HCT116 (cell line): ENCODE data around the gene HOXB2. TPM values are rescaled to one million over a fixed set of nuclear protein-coding genes. Genes with fewer than 3 reads are reported as not detected.

Experiments used
- ATAC-seq: fragments of 200-7000 bp; cut with Tn5 transposase; 2 replicates; pipeline ENCODE4 v1.9.1; 2020; ENCODE audit warnings: mild to moderate bottlenecking, moderate library complexity
- BruUV-seq: library from RNA; stranded (reverse); fragments of 400-500 nt; replicated peaks from 2 replicates; lab custom pipeline; 2021; lab: Mats Ljungman, UMichigan
- CTCF ChIA-PET: fragments of 300-600 bp; sonication (Branson Sonifier 250); formaldehyde crosslinking; loops from one replicate; lab custom pipeline; 2021; ENCODE audit warnings: antibody characterized with exemption; lab: Charles Lee
- POLR2A ChIA-PET: fragments of 300-600, 350-600 bp; sonication (Branson Sonifier 250); formaldehyde crosslinking; loops from one replicate; lab custom pipeline; 2021; ENCODE audit warnings: antibody characterized with exemption; lab: Charles Lee
- RAD21 ChIA-PET, 2 experiments: fragments of 300-600 bp; sonication (Branson Sonifier 250); formaldehyde crosslinking; loops; one replicate each; lab custom pipeline; 2023; ENCODE audit warnings: low total read pairs in 2 of 2; ENCODE audit not compliant: uncharacterized antibody in 2 of 2, unreplicated experiment in 2 of 2, low non-redundant PET in 1 of 2; lab: Charles Lee
- DNase-seq: peaks from one replicate; pipeline ENCODE4 v3.0.0-alpha.2; 2010; ENCODE audit warnings: low read depth, low spot score
- H2AFZ ChIP-seq: fragments of 200-600 bp; shearing (Covaris generic), sonication (generic); 2 replicates; pipeline ENCODE4 v1.6.1; 2017; ENCODE audit warnings: low read depth, mixed run types, mixed read lengths, antibody characterized with exemption, low read length; ENCODE audit not compliant: poor library complexity, severe bottlenecking
- H3K27ac ChIP-seq: 2 replicates; pipeline ENCODE4 v1.5.1; 2012; ENCODE audit warnings: low read depth, low read length
- H3K27me3 ChIP-seq: fragments of 200-600 bp; sonication (generic); 2 replicates; pipeline ENCODE4 v1.6.1; 2016; ENCODE audit warnings: mixed run types, low read length, mixed read lengths; ENCODE audit not compliant: insufficient read depth
- H3K36me3 ChIP-seq, 2 experiments: fragments of 200-500 bp in 1 of 2; fragments of 200-600 bp in 1 of 2; sonication (Bioruptor generic) in 1 of 2; sonication (generic) in 1 of 2; 2 replicates each; pipeline versions ENCODE4 v1.5.1 to v1.6.1; 2014 to 2016; ENCODE audit warnings: low read length in 2 of 2, inconsistent platforms in 1 of 2, mixed read lengths in 1 of 2, mixed run types in 1 of 2; ENCODE audit not compliant: insufficient read depth in 2 of 2, control insufficient read depth in 1 of 2
- H3K4me1 ChIP-seq, 2 experiments: fragments of 200-600 bp in 1 of 2; sonication (generic) in 1 of 2; 2 replicates each; pipeline versions ENCODE4 v1.5.1 to v1.6.1; 2012 to 2017; ENCODE audit warnings: low read length in 2 of 2, inconsistent platforms in 1 of 2, mild to moderate bottlenecking in 1 of 2, mixed read lengths in 1 of 2, mixed run types in 1 of 2, moderate library complexity in 1 of 2; ENCODE audit not compliant: insufficient read depth in 2 of 2, control insufficient read depth in 1 of 2
- H3K4me2 ChIP-seq: fragments of 200-600 bp; sonication (generic); 2 replicates; pipeline ENCODE4 v1.6.1; 2017; ENCODE audit warnings: mixed run types, low read length, mixed read lengths
- H3K4me3 ChIP-seq, 2 experiments: fragments of 200-600 bp in 1 of 2; sonication (generic) in 1 of 2; replicated peaks in 1 of 2; 2 replicates each; pipeline ENCODE4 v1.5.1; 2011 to 2016; ENCODE audit warnings: low read length in 2 of 2, control low read depth in 1 of 2, low read depth in 1 of 2, mild to moderate bottlenecking in 1 of 2, mixed read lengths in 1 of 2, mixed run types in 1 of 2
- H3K79me2 ChIP-seq: fragments of 200-600 bp; sonication (generic); 2 replicates; pipeline ENCODE4 v1.6.1; 2017; ENCODE audit warnings: mild to moderate bottlenecking, mixed run types, low read length, moderate library complexity, mixed read lengths; ENCODE audit not compliant: insufficient read depth
- H3K9ac ChIP-seq: fragments of 200-600 bp; sonication (generic); 2 replicates; pipeline ENCODE4 v1.6.1; 2016; ENCODE audit warnings: low read length, mixed read lengths
- H3K9me2 ChIP-seq: fragments of 200-600 bp; sonication (generic), shearing (Covaris generic); 2 replicates; pipeline ENCODE4 v1.6.1; 2017; ENCODE audit warnings: mixed run types, mild to moderate bottlenecking, moderate library complexity; ENCODE audit not compliant: insufficient read depth
- H3K9me3 ChIP-seq, 2 experiments: fragments of 200-500 bp in 1 of 2; fragments of 200-600 bp in 1 of 2; sonication (Bioruptor generic) in 1 of 2; sonication (generic) in 1 of 2; 2 replicates each; pipeline ENCODE4 v1.6.1; 2014 to 2017; ENCODE audit warnings: low read length in 2 of 2, mixed read lengths in 2 of 2, inconsistent platforms in 1 of 2, low read depth in 1 of 2, mild to moderate bottlenecking in 1 of 2, mixed run types in 1 of 2, moderate library complexity in 1 of 2; ENCODE audit not compliant: control insufficient read depth in 1 of 2, insufficient read depth in 1 of 2
- H4K20me1 ChIP-seq: fragments of 200-600 bp; sonication (generic), shearing (Covaris generic); 2 replicates; pipeline ENCODE4 v1.6.1; 2017; ENCODE audit warnings: mixed run types, mild to moderate bottlenecking, moderate library complexity; ENCODE audit not compliant: insufficient read depth
- CBX3 ChIP-seq: IDR thresholded peaks from 2 replicates; pipeline ENCODE4 v1.6.1; 2012; ENCODE audit warnings: low read depth
- CEBPB ChIP-seq: IDR thresholded peaks from 2 replicates; pipeline ENCODE4 v1.6.1; 2012; ENCODE audit warnings: low read depth
- CTCF ChIP-seq, 3 experiments: fragments of 200-600 bp in 1 of 3; sonication (generic) in 1 of 3; IDR thresholded peaks in 2 of 3; conservative IDR thresholded peaks in 1 of 3; 2 replicates each; pipeline ENCODE4 v1.5.1; 2012 to 2017; ENCODE audit warnings: low read depth in 2 of 3, low read length in 2 of 3, antibody characterized with exemption in 1 of 3, borderline replicate concordance in 1 of 3, control low read depth in 1 of 3, mild to moderate bottlenecking in 1 of 3, mixed read lengths in 1 of 3, mixed run types in 1 of 3, moderate library complexity in 1 of 3; ENCODE audit not compliant: insufficient read depth in 1 of 3
- EZH2phosphoT487 ChIP-seq: fragments of 200-600 bp; IDR thresholded peaks from 2 replicates; pipeline ENCODE4 v1.6.1; 2018; ENCODE audit warnings: antibody characterized with exemption, borderline replicate concordance
- FOSL1 ChIP-seq: IDR thresholded peaks from 2 replicates; pipeline ENCODE4 v1.6.1; 2012; ENCODE audit warnings: low read depth
- JUND ChIP-seq: IDR thresholded peaks from 2 replicates; pipeline ENCODE4 v1.6.1; 2012
- REST ChIP-seq: IDR thresholded peaks from 2 replicates; pipeline ENCODE4 v1.6.1; 2012; ENCODE audit warnings: low read depth
- SRF ChIP-seq: IDR thresholded peaks from 2 replicates; pipeline ENCODE4 v1.6.1; 2012; ENCODE audit warnings: low read depth
- TCF7L2 ChIP-seq: IDR thresholded peaks from 2 replicates; pipeline ENCODE4 v1.7.0; 2011; ENCODE audit warnings: borderline replicate concordance, inconsistent platforms; ENCODE audit not compliant: insufficient read depth, insufficient read length; ENCODE audit errors: extremely low read depth
- ZNF274 ChIP-seq: fragments of 200-500 bp; sonication (Bioruptor generic); IDR thresholded peaks from 2 replicates; pipeline ENCODE4 v1.6.1; 2014; ENCODE audit warnings: mild to moderate bottlenecking, low read depth, low read length, inconsistent platforms
- intact Hi-C: fragments of 100-400 bp; cut with micrococcal nuclease; formaldehyde crosslinking; loops from 2 replicates; pipeline ENCODE4 v1.10.0; 2022
- total RNA-seq: library from RNA; stranded (reverse); gene quantifications from one replicate; pipeline ENCODE4 v1.2.1, GENCODE V29; 2021; ENCODE audit not compliant: unreplicated experiment

Gene HOXB2
- total RNA-seq, 1 experiment from 2014 or later: 2.0 TPM

- POLR2A ChIA-PET: no interaction called here
- H3K4me2 ChIP-seq: no peak overlapping the region
- RAD21 ChIA-PET: no interaction called here
- no peaks in the 10 kb centered on the region for H3K4me1 ChIP-seq
- no TSS peak for BruUV-seq
- no peak overlapping the region for H3K4me3 ChIP-seq
- no peaks in the 10 kb centered on the region for H3K9me2 ChIP-seq
- no peak overlapping the region for H3K27ac ChIP-seq
- no peaks in the 10 kb centered on the region for H3K9me3 ChIP-seq
- no peaks in the 10 kb centered on the region for H3K79me2 ChIP-seq
- intact Hi-C loops: no loop called here
- TF ChIP-seq TCF7L2: no peak
- no peak for TF ChIP-seq ZNF274
- no peak for TF ChIP-seq CEBPB
- no peak for TF ChIP-seq SRF
- TF ChIP-seq CBX3: no peak
- TF ChIP-seq FOSL1: no peak
- H3K27me3 ChIP-seq: no peaks in the 10 kb centered on the region
- no peaks in the 10 kb centered on the region for H4K20me1 ChIP-seq
- peaks cover 0 to 4% of the 10 kb centered on the region in 2 experiments; a peak in 1 of 4 replicates for H3K36me3 ChIP-seq
- DNase-seq (no peak), ATAC-seq (no peak)
- no peak overlapping the region for H2AFZ ChIP-seq
- CTCF ChIA-PET: no interaction called here
- H3K9ac ChIP-seq: no peak overlapping the region
Observed at GRCh38 chr17:48550502-48551213, 5.7 kb upstream of the HOXB2 start.

GRCh38 chr17:48549914-48550501 is 5.1 kb upstream of the HOXB2 start:
- Histone ChIP-seq H3K79me2 (no peaks in the 10 kb centered on the region), H3K36me3 (peaks cover 0 to 4% of the 10 kb centered on the region in 2 experiments; a peak in 1 of 4 replicates), H3K4me1 (no peaks in the 10 kb centered on the region), H3K9ac (no peak overlapping the region), H3K9me2 (no peaks in the 10 kb centered on the region), H3K4me3 (no peak overlapping the region)
- BruUV-seq: no TSS peak
- DNase-seq: no peak
- CTCF ChIA-PET: no interaction called here
- intact Hi-C loops: no loop called here
- RAD21 ChIA-PET: no interaction called here
- ATAC-seq: no peak
- POLR2A ChIA-PET: no interaction called here
- TF ChIP-seq REST (no peak), FOSL1 (no peak), JUND (no peak), EZH2phosphoT487 (no peak), CTCF (IDR thresholded peaks at IDR 0.05 in 2 of 3, conservative IDR thresholded peaks at IDR 0.05 in 1 of 3; ENCODE audit: borderline replicate concordance in 1 of 3, insufficient read depth in 1 of 3, low read depth in 2 of 3, low read length in 2 of 3) (no peak)
- TF ChIP-seq, all 23 proteins: peak for 0
- Histone ChIP-seq H4K20me1 (no peaks in the 10 kb centered on the region), H2AFZ (no peak overlapping the region), H3K4me2 (no peak overlapping the region), H3K27me3 (no peaks in the 10 kb centered on the region), H3K9me3 (no peaks in the 10 kb centered on the region), H3K27ac (no peak overlapping the region)
